ENCODE measurements around the gene CLDN11.

The CLDN11 gene

GRCh38 chr3:170437696-170438407 lies 19.2 kb downstream of the CLDN11 start:
- no peak overlapping the region for H3K27ac Mint-ChIP-seq
- peaks cover 40% of the 10 kb centered on the region for H3K27me3 Mint-ChIP-seq
- no peak overlapping the region for H3K4me3 Mint-ChIP-seq
- no peaks in the 10 kb centered on the region for H3K9me3 Mint-ChIP-seq
- H3K4me1 Mint-ChIP-seq, result no peaks in the 10 kb centered on the region
- no peak for DNase-seq
- CTCF ChIA-PET, result no interaction called here
- no peaks in the 10 kb centered on the region for H3K36me3 Mint-ChIP-seq

- Mint-ChIP-seq H3K4me1 (no peaks in the 10 kb centered on the region), H3K27me3 (peaks cover 40% of the 10 kb centered on the region), H3K27ac (no peak overlapping the region), H3K4me3 (no peak overlapping the region), H3K9me3 (no peaks in the 10 kb centered on the region), H3K36me3 (no peaks in the 10 kb centered on the region)
- CTCF ChIA-PET, result no interaction called here
- DNase-seq, result no peak
Measured at GRCh38 chr3:170438836-170439235, 20.2 kb downstream of the CLDN11 start.

GRCh38 chr3:170440344-170440743 lies 21.7 kb downstream of the CLDN11 start:
- H3K4me3 Mint-ChIP-seq, result no peak overlapping the region
- H3K27me3 Mint-ChIP-seq, result peaks cover 40% of the 10 kb centered on the region
- CTCF ChIA-PET, result interaction anchor here (1.0 kb wide), 1 partner anchor 12 kb away, joined by 4 read pairs; no protein-coding TSS in a partner anchor
- H3K9me3 Mint-ChIP-seq, result no peaks in the 10 kb centered on the region
- H3K27ac Mint-ChIP-seq, result no peak overlapping the region
- no peak for DNase-seq
- H3K4me1 Mint-ChIP-seq, result no peaks in the 10 kb centered on the region
- no peaks in the 10 kb centered on the region for H3K36me3 Mint-ChIP-seq

- no peaks in the 10 kb centered on the region for H3K9me3 Mint-ChIP-seq
- H3K4me1 Mint-ChIP-seq, result no peaks in the 10 kb centered on the region
- no peak overlapping the region for H3K27ac Mint-ChIP-seq
- H3K4me3 Mint-ChIP-seq, result no peak overlapping the region
- CTCF ChIA-PET, result no interaction called here
- no peaks in the 10 kb centered on the region for H3K36me3 Mint-ChIP-seq
- DNase-seq, result no peak
- H3K27me3 Mint-ChIP-seq, result peaks cover 40% of the 10 kb centered on the region
Measured at GRCh38 chr3:170441412-170441811, 22.7 kb downstream of the CLDN11 start.

- Mint-ChIP-seq H3K36me3 (no peaks in the 10 kb centered on the region), H3K27me3 (peaks cover 30% of the 10 kb centered on the region), H3K4me1 (no peaks in the 10 kb centered on the region), H3K4me3 (no peak overlapping the region), H3K27ac (no peak overlapping the region), H3K9me3 (no peaks in the 10 kb centered on the region)
- CTCF ChIA-PET, result no interaction called here
- DNase-seq, result no peak
Measured at GRCh38 chr3:170442947-170443346, 24.3 kb downstream of the CLDN11 start.

- CTCF ChIA-PET, result no interaction called here
- Mint-ChIP-seq H3K4me3 (no peak overlapping the region), H3K4me1 (no peaks in the 10 kb centered on the region), H3K27me3 (peaks cover 25% of the 10 kb centered on the region), H3K27ac (no peak overlapping the region), H3K9me3 (no peaks in the 10 kb centered on the region), H3K36me3 (no peaks in the 10 kb centered on the region)
- DNase-seq, result no peak
Measured at GRCh38 chr3:170443457-170443856, 24.8 kb downstream of the CLDN11 start.

GRCh38 chr3:170448584-170448983 lies 29.9 kb downstream of the CLDN11 start:
- CTCF ChIA-PET, result no interaction called here
- H3K36me3 Mint-ChIP-seq, result no peaks in the 10 kb centered on the region
- H3K4me3 Mint-ChIP-seq, result no peak overlapping the region
- H3K27ac Mint-ChIP-seq, result no peak overlapping the region
- H3K27me3 Mint-ChIP-seq, result peaks cover 4% of the 10 kb centered on the region
- DNase-seq, result no peak
- H3K4me1 Mint-ChIP-seq, result no peaks in the 10 kb centered on the region
- no peaks in the 10 kb centered on the region for H3K9me3 Mint-ChIP-seq

GRCh38 chr3:170450039-170450438 lies 31.4 kb downstream of the CLDN11 start:
- H3K4me3 Mint-ChIP-seq, result no peak overlapping the region
- peaks cover 12% of the 10 kb centered on the region for H3K27me3 Mint-ChIP-seq
- H3K27ac Mint-ChIP-seq, result no peak overlapping the region
- H3K36me3 Mint-ChIP-seq, result no peaks in the 10 kb centered on the region
- CTCF ChIA-PET, result no interaction called here
- no peaks in the 10 kb centered on the region for H3K4me1 Mint-ChIP-seq
- no peaks in the 10 kb centered on the region for H3K9me3 Mint-ChIP-seq
- DNase-seq, result no peak

GRCh38 chr3:170454509-170454908 lies 35.8 kb downstream of the CLDN11 start:
- H3K4me3 Mint-ChIP-seq, result no peak overlapping the region
- H3K27me3 Mint-ChIP-seq, result peaks cover 12% of the 10 kb centered on the region
- DNase-seq, result no peak
- H3K27ac Mint-ChIP-seq, result no peak overlapping the region
- CTCF ChIA-PET, result no interaction called here
- no peaks in the 10 kb centered on the region for H3K36me3 Mint-ChIP-seq
- H3K9me3 Mint-ChIP-seq, result no peaks in the 10 kb centered on the region
- H3K4me1 Mint-ChIP-seq, result no peaks in the 10 kb centered on the region

GRCh38 chr3:170458285-170458684 lies 39.6 kb downstream of the CLDN11 start:
- H3K27ac Mint-ChIP-seq, result no peak overlapping the region
- CTCF ChIA-PET, result interaction anchor here (0.9 kb wide), 1 partner anchor 44 kb away, joined by 3 read pairs; no protein-coding TSS in a partner anchor
- H3K36me3 Mint-ChIP-seq, result no peaks in the 10 kb centered on the region
- H3K4me3 Mint-ChIP-seq, result no peak overlapping the region
- DNase-seq, result no peak
- H3K4me1 Mint-ChIP-seq, result no peaks in the 10 kb centered on the region
- peaks cover 13% of the 10 kb centered on the region for H3K27me3 Mint-ChIP-seq
- no peaks in the 10 kb centered on the region for H3K9me3 Mint-ChIP-seq

- Mint-ChIP-seq H3K4me1 (no peaks in the 10 kb centered on the region), H3K9me3 (no peaks in the 10 kb centered on the region), H3K4me3 (no peak overlapping the region), H3K27me3 (peaks cover 8% of the 10 kb centered on the region), H3K27ac (no peak overlapping the region), H3K36me3 (no peaks in the 10 kb centered on the region)
- CTCF ChIA-PET, result no interaction called here
- DNase-seq, result no peak
Measured at GRCh38 chr3:170463011-170463410, 44.3 kb downstream of the CLDN11 start.

- DNase-seq, result no peak
- H3K9me3 Mint-ChIP-seq, result no peaks in the 10 kb centered on the region
- H3K27ac Mint-ChIP-seq, result no peak overlapping the region
- no peaks in the 10 kb centered on the region for H3K36me3 Mint-ChIP-seq
- CTCF ChIA-PET, result no interaction called here
- H3K4me3 Mint-ChIP-seq, result no peak overlapping the region
- H3K27me3 Mint-ChIP-seq, result peaks cover 12% of the 10 kb centered on the region
- no peaks in the 10 kb centered on the region for H3K4me1 Mint-ChIP-seq
Measured at GRCh38 chr3:170465955-170466354, 47.3 kb downstream of the CLDN11 start.

GRCh38 chr3:170467007-170467406 lies 48.3 kb downstream of the CLDN11 start:
- Mint-ChIP-seq H3K4me1 (no peaks in the 10 kb centered on the region), H3K36me3 (no peaks in the 10 kb centered on the region), H3K4me3 (no peak overlapping the region), H3K9me3 (no peaks in the 10 kb centered on the region), H3K27me3 (peaks cover 7% of the 10 kb centered on the region), H3K27ac (no peak overlapping the region)
- CTCF ChIA-PET, result no interaction called here
- no peak for DNase-seq

GRCh38 chr3:170467571-170468147 lies 49.0 kb downstream of the CLDN11 start:
- CTCF ChIA-PET, result no interaction called here
- Mint-ChIP-seq H3K27ac (no peak overlapping the region), H3K4me3 (no peak overlapping the region), H3K36me3 (no peaks in the 10 kb centered on the region), H3K27me3 (peaks cover 7% of the 10 kb centered on the region), H3K9me3 (no peaks in the 10 kb centered on the region), H3K4me1 (no peaks in the 10 kb centered on the region)
- DNase-seq, result no peak

All from activated naive CD4-positive, alpha-beta T cell treated with anti-CD3 and anti-CD28 coated beads, Interleukin-2, amount 10 ng/mL, durations not matched to agents 7 days and 5 days (primary cell).